HepG2 (cell line): ENCODE measurements around the gene DNAJC21. TPM values are rescaled to one million over a fixed set of nuclear protein-coding genes. Genes with fewer than 3 reads are reported as not detected.

Experiments
- ATF3 ChIP-seq: sonication (generic); formaldehyde crosslinking; IDR thresholded peaks from 2 replicates; pipeline ENCODE4 v1.4.0; 2020; ENCODE audit warnings: missing genetic modification reagents
- BCLAF1 ChIP-seq: fragments of 450-650 bp; IDR thresholded peaks from 2 replicates; pipeline ENCODE4 v1.6.1; 2017; ENCODE audit warnings: mild to moderate bottlenecking
- CAMTA2 ChIP-seq: sonication (generic); formaldehyde crosslinking; IDR thresholded peaks from 2 replicates; pipeline ENCODE4 v1.4.0; 2020; ENCODE audit warnings: mild to moderate bottlenecking, missing genetic modification reagents, borderline replicate concordance
- FOXA1 ChIP-seq, 2 experiments: fragments of 450-650 bp in 1 of 2; sonication (generic) in 1 of 2; formaldehyde crosslinking in 1 of 2; IDR thresholded peaks; 2 replicates each; pipeline versions ENCODE4 v1.4.0 to v1.6.1; 2016 to 2020; ENCODE audit warnings: missing genetic modification reagents in 1 of 2
- HNF4A ChIP-seq: sonication (generic); formaldehyde crosslinking; IDR thresholded peaks from 2 replicates; pipeline ENCODE4 v1.4.0; 2020; ENCODE audit warnings: missing genetic modification reagents
- HNF4G ChIP-seq, 2 experiments: sonication (generic) in 1 of 2; formaldehyde crosslinking in 1 of 2; IDR thresholded peaks; 2 replicates each; pipeline versions ENCODE4 v1.4.0 to v1.6.1; 2011 to 2020; ENCODE audit warnings: borderline replicate concordance in 2 of 2, low read depth in 2 of 2, mild to moderate bottlenecking in 2 of 2, low read length in 1 of 2, missing genetic modification reagents in 1 of 2, moderate library complexity in 1 of 2
- RXRA ChIP-seq: sonication (generic); formaldehyde crosslinking; IDR thresholded peaks from 2 replicates; pipeline ENCODE4 v1.5.1; 2020; ENCODE audit warnings: missing genetic modification reagents
- SP5 ChIP-seq: IDR thresholded peaks from 2 replicates; pipeline ENCODE4 v1.6.1; 2016; ENCODE audit warnings: low read depth, borderline replicate concordance
- TP53 ChIP-seq: sonication (generic); formaldehyde crosslinking; conservative IDR thresholded peaks from 2 replicates; pipeline ENCODE4 v1.4.0; 2020; ENCODE audit warnings: missing genetic modification reagents
- U2AF2 ChIP-seq: fragments of 200-400 bp; formaldehyde crosslinking; IDR thresholded peaks from 2 replicates; pipeline ENCODE4 v1.6.1; 2017; ENCODE audit warnings: low read depth, mild to moderate bottlenecking, low read length
- ZFX ChIP-seq: sonication (generic); formaldehyde crosslinking; IDR thresholded peaks from 2 replicates; pipeline ENCODE4 v1.4.0; 2020; ENCODE audit warnings: mild to moderate bottlenecking, low read depth, missing genetic modification reagents, moderate library complexity
- ZNF549 ChIP-seq: sonication (generic); formaldehyde crosslinking; IDR thresholded peaks from 2 replicates; pipeline ENCODE4 v1.5.0; 2020; ENCODE audit warnings: missing genetic modification reagents
- polyA plus RNA-seq, 8 experiments: library from polyadenylated mRNA; depleted of rRNA in 3 of 8; stranded (reverse) in 7 of 8; unstranded in 1 of 8; fragments of >200 nt; fragmentation: Illumina TruSeq in 4 of 8; extraction: Trizol in 4 of 8; gene quantifications; 2 replicates each; pipeline versions ENCODE4 v1.2.1 to v1.2.3, GENCODE V29; 2011 to 2016; ENCODE audit warnings: low read depth in 4 of 8, missing spikeins in 1 of 8, mixed read lengths in 1 of 8; ENCODE audit not compliant: insufficient read depth in 1 of 8
- total RNA-seq, 5 experiments: library from RNA; depleted of rRNA; stranded (reverse); fragments of >200 nt; fragmentation: Illumina TruSeq; extraction: Trizol; gene quantifications; 2 replicates each; pipeline ENCODE4 v1.2.3, GENCODE V29; 2016; ENCODE audit warnings: low read depth in 1 of 5

DNAJC21 gene
- total and polyA plus RNA-seq, 2 of the 13 experiments (the other 11 are each of a cell fraction or from before 2014, with no cell fraction given), result 10.9 to 41.6 TPM

- TF ChIP-seq BCLAF1, result no peak
- no peak for TF ChIP-seq FOXA1 (IDR thresholded peaks at IDR 0.05)
- no peak for TF ChIP-seq FOXA1 (CRISPR knock-in tag; IDR thresholded peaks at IDR 0.05)
- TF ChIP-seq HNF4A (CRISPR knock-in tag), result peak; percentile 59
- 0 out of 2 replicates have a peak, but pooled peaks have one; percentile 14 for TF ChIP-seq ZFX (CRISPR knock-in tag)
- TF ChIP-seq CAMTA2 (CRISPR knock-in tag), result no peak
- no peak for TF ChIP-seq SP5
- TF ChIP-seq U2AF2, result no peak
- 0 out of 2 replicates have a peak, but pooled peaks have one; percentile 51 for TF ChIP-seq ZNF549 (CRISPR knock-in tag)
- peak; percentile 66 for TF ChIP-seq HNF4G (IDR thresholded peaks at IDR 0.05; ENCODE audit: borderline replicate concordance, low read depth, low read length)
- TF ChIP-seq HNF4G (CRISPR knock-in tag; IDR thresholded peaks at IDR 0.05; ENCODE audit: borderline replicate concordance, low read depth), result no peak
- TF ChIP-seq TP53 (CRISPR knock-in tag), result no peak
- TF ChIP-seq ATF3 (CRISPR knock-in tag), result no peak
- no peak for TF ChIP-seq RXRA
These were observed 38.9 kb downstream of the DNAJC21 start (continued) for GRCh38 chr5:34968258-34968657.
